Stimulated activated naive CD4-positive, alpha-beta T cell treated with Interleukin-2 at 50 U/mL for 16 hours (primary cell): ENCODE measurements around the gene CLCNKA.
"Not testable (repeated sequence)": the region's sequence is repeated elsewhere in the genome, so short reads cannot be mapped to it uniquely, and the experiment has no call there.

Experiments
- DNase-seq: peaks from one replicate; lab custom pipeline; 2025; lab: John Stamatoyannopoulos, UW

The CLCNKA gene

GRCh38 chr1:16021681-16022080 lies at the start of gene CLCNKA:
Gene CLCNKA, plus strand, starts transcription at chr1:16022036. Its CDS starts 584 bp downstream, at chr1:16022620.
- no peak for DNase-seq

DNA sequence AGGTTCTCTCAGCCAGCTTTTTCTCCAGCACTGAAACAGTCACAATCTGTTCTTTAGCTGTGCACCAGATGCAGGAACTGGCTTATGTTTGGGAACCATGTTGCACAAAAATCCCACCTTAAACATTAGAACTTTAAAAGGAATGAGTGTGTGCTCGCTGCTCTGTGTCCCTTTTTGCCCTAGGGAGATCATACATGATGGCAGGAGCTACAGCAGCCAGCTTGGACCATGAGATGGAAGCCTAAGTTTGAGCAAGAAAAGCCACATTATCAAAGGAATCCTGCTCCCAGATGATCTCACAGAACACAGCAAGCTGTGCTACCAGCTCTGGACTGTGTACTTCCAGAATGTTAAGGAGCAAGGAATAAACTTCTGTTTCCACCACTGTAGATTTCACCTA lies 49.4 kb upstream of the CLCNKA start:
- DNase-seq, result no peak

- no peak for DNase-seq
Measured at GRCh38 chr1:15973772-15974171, 48.1 kb upstream of the CLCNKA start.

DNA sequence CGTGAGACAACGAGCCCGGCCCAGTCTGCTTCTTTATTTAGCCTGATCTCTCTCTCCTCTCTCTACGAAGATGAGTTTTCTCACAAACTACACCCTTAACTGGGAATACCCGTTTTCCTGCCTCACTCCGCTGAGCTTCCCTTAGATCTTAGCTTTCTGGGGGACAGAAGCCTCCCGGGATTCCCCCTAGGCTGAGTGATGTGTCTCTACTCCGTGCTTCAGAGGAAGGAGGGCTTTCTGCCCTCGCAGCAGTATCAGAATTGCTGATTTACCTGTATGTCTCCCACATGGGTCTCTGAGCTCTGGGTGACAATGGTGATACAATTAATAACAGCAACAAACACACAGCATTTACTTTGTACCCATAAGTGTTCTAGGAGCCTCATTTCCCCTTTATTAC lies 47.0 kb upstream of the CLCNKA start:
- peak; percentile 25 for DNase-seq

DNA sequence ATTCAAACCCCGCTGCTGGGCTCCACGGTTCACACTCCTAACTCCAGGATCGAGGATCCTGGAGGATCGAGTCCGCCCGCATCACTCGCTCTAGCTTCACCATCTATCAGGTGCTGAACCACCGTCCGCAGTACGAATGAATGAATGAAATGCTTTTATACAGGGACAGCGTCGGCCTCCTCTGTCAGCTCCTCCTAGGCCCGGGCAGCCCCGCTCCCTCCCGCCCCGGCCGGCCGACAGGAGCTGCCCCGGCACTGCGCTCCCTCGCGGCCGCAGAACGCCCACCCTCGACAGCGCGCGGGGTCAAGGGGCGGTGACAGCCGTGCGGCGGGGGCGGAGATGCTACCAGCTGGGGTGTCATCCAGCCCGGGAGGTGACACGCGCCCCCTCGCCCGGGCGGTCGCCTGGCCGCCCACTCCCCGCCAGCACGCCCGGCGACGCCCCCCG lies 46.5 kb upstream of the CLCNKA start:
- DNase-seq, result peak; percentile 86

GRCh38 chr1:15975805-15976680 lies 45.8 kb upstream of the CLCNKA start, which contains the start of gene ZBTB17:
Gene ZBTB17, minus strand, starts transcription at chr1:15976101. Its CDS starts 27,606 bp downstream, at chr1:15948495.
- peak; percentile 96 for DNase-seq

- DNase-seq, result not testable (repeated sequence)
Measured at GRCh38 chr1:15977947-15978346, 43.9 kb upstream of the CLCNKA start.

- no peak for DNase-seq
Measured at GRCh38 chr1:15981679-15982078, 40.2 kb upstream of the CLCNKA start.

GRCh38 chr1:15983275-15983674 lies 38.6 kb upstream of the CLCNKA start:
- no peak for DNase-seq

DNA sequence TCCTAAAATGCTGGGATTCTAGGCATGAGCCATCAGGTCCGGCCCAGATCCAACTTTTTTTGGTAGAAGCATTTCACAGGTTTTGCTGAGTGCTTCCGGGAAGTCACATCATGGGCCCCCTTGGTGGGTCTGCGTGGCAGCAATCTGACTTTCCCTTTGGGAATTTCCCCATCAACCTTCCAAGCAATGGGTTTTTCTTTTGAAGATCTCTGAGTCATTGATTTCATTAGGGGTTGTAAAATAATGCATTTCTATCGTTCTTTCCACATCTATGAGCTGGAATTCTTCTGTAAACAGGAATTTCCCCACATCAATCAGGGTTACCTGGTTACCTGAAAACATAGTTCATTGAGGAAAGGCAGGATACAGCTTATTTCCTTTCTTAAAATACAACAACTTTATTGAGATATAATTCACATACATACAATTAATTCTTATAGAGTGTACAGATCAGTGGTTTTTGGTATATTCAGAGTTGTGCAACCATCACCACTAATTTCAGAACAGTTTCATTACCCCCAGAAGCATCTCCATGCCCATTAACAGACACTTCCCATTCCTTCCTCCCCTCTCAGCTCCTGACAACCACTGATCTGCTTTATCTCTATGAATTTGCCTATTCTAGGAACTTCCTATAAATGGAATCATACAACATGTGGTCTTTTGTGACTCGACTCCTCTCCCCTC lies 36.1 kb upstream of the CLCNKA start:
- peak; percentile 20 for DNase-seq

DNA sequence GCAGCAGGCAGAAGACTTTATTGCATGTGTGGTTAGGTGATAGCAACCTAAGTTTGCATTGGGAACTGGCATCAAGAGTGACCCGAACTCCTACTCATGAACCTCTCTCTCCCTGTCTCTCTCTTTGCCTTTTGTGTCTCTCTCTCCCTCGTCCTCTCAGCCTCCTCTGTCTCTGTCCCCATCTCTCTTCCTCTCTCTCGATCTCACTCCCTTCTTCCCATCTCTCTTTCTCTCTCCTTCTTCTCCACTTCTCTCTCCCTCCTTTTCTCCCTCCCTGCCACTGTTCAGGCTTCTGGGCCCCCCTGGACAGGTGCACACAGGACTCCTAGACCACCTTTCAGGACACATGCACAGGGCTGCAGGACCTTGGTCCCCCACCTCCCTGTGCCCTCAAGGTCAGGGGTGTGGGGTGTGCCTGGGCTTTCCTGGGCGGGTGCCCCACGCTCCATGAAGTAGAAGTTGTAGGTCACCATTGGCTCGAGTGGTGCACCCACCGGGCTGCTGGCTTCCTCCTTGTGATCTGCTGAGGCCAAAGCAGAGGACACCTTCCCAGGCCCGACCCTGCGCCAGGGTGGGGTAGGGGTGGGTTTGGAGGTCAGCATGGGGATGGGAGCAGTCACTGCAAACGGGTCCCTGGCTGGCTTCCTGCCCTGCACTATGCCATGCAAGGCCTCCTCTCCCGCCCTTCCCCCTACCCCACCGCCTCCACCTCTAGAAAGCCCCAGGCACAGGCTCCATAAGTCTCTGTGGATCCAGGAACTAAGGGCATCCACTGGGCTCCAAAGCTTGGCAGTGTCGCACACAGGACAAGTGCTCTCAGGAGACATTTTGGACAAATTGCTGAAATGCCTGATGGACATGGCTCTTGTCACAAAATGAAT lies 32.7 kb upstream of the CLCNKA start:
- no peak for DNase-seq

DNA sequence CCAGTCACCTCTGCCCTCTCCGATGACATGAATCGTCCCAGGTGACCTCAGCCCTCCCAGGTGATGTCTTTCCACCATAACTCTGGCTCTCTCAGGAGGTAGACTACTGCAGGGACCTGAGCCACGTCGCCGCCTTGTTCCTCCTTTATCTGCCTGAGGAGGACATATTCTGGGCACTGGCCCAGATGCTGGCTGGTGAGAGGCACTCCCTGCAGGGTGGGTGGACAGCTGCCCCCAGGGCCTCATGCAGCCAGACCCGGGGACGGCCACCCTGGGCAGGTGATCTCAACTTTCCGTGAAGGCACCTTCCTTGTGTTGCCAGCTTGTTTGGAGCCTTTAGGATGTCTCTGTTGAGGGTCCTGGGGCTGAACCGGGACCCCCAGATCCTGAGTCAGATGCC lies 32.1 kb upstream of the CLCNKA start:
- no peak for DNase-seq

- no peak for DNase-seq
Measured at GRCh38 chr1:15991427-15992186, 30.2 kb upstream of the CLCNKA start.

- no peak for DNase-seq
Measured at GRCh38 chr1:15992187-15992553, 29.7 kb upstream of the CLCNKA start.

DNA sequence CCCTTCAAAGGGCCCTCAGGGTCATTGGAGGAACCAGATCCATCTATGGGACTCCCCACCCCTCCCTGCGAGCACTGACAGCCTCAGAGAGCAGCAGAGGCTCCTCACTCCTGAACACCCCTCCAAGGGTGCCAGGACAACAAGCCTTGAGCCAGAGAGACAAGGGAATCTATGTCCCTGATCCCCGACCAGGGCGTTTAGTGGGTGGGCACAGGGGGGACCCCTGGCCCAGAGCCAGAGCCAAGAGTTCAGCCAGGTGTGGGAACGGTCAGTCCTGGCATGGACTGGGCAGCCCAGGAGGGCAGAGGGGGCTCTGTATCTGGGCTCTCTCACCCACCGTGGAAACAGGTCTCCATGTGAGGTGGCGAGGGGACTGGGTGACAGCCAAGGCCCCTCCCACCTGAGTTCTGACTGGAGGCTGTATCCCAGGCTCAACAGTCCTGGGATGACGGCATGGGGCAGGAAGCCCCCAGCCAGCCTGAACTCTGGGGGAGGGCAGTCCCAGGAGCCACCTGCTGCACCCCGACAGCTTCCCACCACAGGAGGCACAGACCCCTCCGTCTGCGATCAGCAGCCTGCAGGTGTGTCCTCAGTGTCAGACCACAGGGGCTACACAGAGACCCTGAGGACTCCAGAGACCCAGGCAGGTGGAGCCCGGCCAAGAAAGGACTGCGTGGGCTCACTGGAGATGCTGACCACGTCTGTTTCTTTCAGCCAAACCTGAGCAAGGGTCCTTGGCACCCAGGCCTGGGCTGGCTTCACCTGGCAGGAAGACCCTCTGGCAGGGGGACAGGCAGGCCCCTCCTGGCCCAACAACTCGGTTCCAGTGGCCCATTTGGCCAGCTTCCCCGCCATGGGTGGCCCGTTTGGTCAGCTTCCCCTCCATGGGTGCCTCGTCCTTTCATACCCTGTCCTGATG lies 29.0 kb upstream of the CLCNKA start:
- DNase-seq, result no peak

DNA sequence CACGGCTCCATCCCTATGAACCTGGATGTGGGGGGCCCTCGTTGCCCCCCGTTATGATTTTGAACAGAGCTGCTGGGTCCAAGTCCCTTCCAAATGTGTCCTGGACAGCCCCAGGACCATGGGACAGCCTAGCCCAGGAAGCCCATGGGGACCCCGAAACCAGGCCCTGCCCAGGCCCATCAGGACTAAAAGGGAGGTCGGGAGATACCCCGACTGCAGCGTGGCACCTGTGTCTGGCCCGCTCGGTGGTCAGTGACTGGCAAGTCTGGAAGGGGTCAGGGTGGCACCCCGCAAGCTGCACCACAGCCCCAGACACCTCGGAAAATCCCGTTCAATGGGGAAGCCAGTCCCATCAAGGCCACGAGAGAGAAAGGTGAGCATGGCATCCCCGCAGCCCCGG lies 28.2 kb upstream of the CLCNKA start:
- no peak for DNase-seq

- no peak for DNase-seq
Measured at GRCh38 chr1:15994081-15994480, 27.8 kb upstream of the CLCNKA start.

DNA sequence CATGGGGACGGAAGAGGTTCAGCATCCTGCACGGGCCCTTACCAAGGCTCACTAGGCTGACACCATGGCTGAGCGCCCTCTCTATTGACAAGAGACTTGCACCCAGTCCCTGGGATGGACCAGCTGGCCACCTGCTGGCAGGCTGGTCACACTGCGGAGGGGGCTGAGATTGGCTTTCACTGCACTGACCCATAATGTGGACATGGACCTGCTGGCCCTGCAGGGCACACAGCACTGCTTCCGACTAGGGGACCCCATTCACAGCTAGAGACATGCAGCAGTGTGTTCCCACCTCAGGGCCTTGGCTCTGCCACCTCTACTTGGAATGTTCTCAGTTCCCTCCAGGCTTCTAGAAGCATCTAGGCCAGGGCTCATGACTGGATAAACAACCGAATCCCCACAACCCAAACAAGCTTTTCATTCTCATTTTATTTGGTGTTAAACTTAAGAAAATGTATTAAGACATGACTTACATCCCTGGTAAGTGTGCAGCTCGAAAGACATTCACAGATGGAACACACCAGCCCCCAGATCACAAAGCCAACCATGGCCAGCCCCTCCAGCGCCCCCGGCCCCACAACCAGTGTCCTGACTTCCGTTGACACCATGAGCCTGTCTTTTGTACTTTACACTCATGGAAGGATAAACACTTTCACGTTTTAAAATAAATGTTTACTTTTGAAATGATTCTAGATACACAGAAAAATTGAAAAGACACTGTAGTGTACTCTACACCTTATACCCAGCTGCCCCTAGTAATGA lies 27.1 kb upstream of the CLCNKA start:
- peak; percentile 19 for DNase-seq

GRCh38 chr1:15997076-15997585 lies 24.7 kb upstream of the CLCNKA start:
- DNase-seq, result no peak
